SK-N-MC (cell line): ENCODE measurements around the gene DYNC2H1.
A peak's percentile ranks its signal among the peaks of the same experiment; 100 is the strongest.

Experiments used
- DNase-seq: peaks from one replicate; pipeline ENCODE4 v3.0.0-alpha.2; 2011; ENCODE audit warnings: low read depth, low spot score
- H3K27ac ChIP-seq: fragments of 200-600 bp; sonication (generic); 2 replicates; pipeline ENCODE4 v1.5.1; 2016; ENCODE audit warnings: mixed run types
- H3K36me3 ChIP-seq: fragments of 200-600 bp; sonication (generic); 2 replicates; pipeline ENCODE4 v1.6.1; 2017; ENCODE audit warnings: antibody characterized with exemption, low read length, mixed read lengths; ENCODE audit not compliant: insufficient read depth
- H3K4me3 ChIP-seq: fragments of 200-600 bp; sonication (generic); 2 replicates; pipeline ENCODE4 v1.5.1; 2016
- H3K9ac ChIP-seq: fragments of 200-600 bp; sonication (generic); 2 replicates; pipeline ENCODE4 v1.8.0; 2017; ENCODE audit warnings: mixed run types, mixed read lengths; ENCODE audit not compliant: insufficient read length
- H3K9me3 ChIP-seq: fragments of 200-600 bp; sonication (generic); 2 replicates; pipeline ENCODE4 v1.6.1; 2017; ENCODE audit warnings: low read depth, mild to moderate bottlenecking, antibody characterized with exemption, low read length, moderate library complexity, mixed read lengths
- EZH2 ChIP-seq: fragments of 200-600 bp; sonication (generic); IDR thresholded peaks from one replicate; pipeline ENCODE4 v1.6.1; 2017; ENCODE audit warnings: antibody characterized with exemption
- FOXP2 ChIP-seq: optimal IDR thresholded peaks from 2 replicates; pipeline ENCODE3; 2011; ENCODE audit warnings: mild to moderate bottlenecking, moderate library complexity; ENCODE audit not compliant: insufficient read depth; ENCODE audit errors: extremely low read length, control extremely low read depth
- POLR2AphosphoS5 ChIP-seq: IDR thresholded peaks from 2 replicates; pipeline ENCODE4 v1.6.1; 2012; ENCODE audit warnings: mild to moderate bottlenecking, low read depth, low read length, borderline replicate concordance

DYNC2H1 gene

DNA sequence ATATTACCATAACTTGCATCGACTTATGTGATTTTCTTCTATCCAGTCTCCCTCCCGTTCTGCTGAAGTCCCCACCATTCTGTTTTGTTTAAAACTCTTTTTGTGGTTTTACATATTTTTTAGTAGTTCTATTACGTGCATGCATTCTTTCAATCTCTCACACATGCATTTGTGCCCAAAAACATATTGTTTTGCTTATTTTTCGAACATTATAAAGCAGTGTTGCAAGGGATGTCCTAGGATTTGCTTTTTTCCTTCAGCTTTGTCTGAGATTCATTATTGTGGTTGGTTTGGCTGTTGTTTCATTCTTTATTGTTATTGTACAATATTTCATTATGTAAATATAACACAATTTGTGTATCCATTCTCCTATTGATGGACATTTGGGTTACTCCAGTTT lies 235.7 kb downstream of the DYNC2H1 start:
- no peak overlapping the region for H3K9ac ChIP-seq
- no peak for DNase-seq
- no peaks in the 10 kb centered on the region for H3K9me3 ChIP-seq
- TF ChIP-seq POLR2AphosphoS5 (no peak), FOXP2 (no peak), EZH2 (no peak)
- no peak overlapping the region for H3K4me3 ChIP-seq
- no peak overlapping the region for H3K27ac ChIP-seq
- H3K36me3 ChIP-seq, result no peaks in the 10 kb centered on the region

DNA sequence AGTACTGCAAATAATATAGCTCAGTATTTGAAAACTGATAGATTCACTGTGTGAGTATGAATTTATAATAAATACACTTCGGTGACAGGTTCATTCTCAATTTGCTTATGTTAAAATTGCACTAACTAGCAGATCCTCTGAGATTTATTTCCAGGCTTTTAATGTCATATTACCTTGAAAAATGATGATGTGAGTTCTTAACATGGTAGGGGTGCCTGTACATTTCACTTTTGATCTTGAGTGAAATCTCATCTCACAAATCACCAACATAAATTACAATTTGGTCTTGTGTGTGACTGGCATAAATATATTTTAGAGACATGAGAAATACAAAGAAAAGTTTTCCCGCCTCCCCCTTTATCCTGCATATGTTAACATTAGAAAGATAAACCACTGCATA lies 240.4 kb downstream of the DYNC2H1 start:
- H3K36me3 ChIP-seq, result 0 out of 2 replicates have a peak, but pooled peaks cover 4% of the 10 kb centered on the region
- no peak for DNase-seq
- H3K9ac ChIP-seq, result no peak overlapping the region
- no peak overlapping the region for H3K27ac ChIP-seq
- no peak overlapping the region for H3K4me3 ChIP-seq
- no peaks in the 10 kb centered on the region for H3K9me3 ChIP-seq
- TF ChIP-seq EZH2 (no peak), POLR2AphosphoS5 (no peak)

DNA sequence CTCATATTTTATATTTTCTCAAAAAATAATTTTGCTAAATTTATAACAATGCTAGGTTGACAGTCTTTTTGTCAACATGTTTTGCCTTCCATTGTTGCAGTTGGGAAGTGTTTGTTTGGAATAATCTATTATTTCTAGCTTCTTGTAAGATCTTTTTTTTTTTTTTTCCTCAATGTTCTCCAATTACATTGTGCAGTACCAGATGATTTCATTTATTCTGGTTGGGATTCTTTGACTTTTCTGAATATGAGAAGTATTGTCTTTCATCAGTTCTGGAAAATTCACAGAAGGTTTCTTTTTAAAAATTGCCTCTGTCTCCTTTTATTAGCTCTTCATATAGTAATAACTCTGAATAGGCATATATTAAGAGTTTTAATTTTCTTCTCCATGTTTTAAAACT lies 245.4 kb downstream of the DYNC2H1 start:
- no peak for TF ChIP-seq EZH2
- no peak for TF ChIP-seq FOXP2
- TF ChIP-seq POLR2AphosphoS5, result no peak
- no peak overlapping the region for H3K4me3 ChIP-seq
- H3K27ac ChIP-seq, result no peak overlapping the region
- no peak for DNase-seq
- 0 out of 2 replicates have a peak, but pooled peaks cover 4% of the 10 kb centered on the region for H3K36me3 ChIP-seq
- H3K9ac ChIP-seq, result no peak overlapping the region
- H3K9me3 ChIP-seq, result no peaks in the 10 kb centered on the region

DNA sequence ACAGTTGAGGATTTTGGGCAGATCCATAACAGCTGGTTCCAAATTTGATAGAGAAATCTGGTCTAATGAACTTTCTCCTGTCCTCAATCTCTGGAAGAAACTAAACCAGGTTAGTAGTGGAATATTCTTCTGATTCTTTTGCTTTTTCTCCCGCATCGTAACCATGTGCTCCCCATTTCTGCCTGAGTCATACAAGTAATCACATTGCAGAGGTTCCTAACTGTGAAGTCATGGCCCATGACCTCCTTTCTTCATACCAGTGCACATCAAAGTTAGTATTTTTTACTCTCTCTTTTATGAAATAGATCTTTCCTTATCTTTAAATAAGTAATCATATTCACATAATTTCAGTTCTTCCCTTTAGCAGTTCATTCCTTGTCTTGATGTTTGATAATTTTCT lies 249.0 kb downstream of the DYNC2H1 start:
- DNase-seq, result no peak
- Histone ChIP-seq H3K36me3 (no peaks in the 10 kb centered on the region), H3K9ac (no peak overlapping the region), H3K9me3 (no peaks in the 10 kb centered on the region), H3K27ac (no peak overlapping the region), H3K4me3 (no peak overlapping the region)
- TF ChIP-seq POLR2AphosphoS5 (no peak), FOXP2 (no peak), EZH2 (no peak)

DNA sequence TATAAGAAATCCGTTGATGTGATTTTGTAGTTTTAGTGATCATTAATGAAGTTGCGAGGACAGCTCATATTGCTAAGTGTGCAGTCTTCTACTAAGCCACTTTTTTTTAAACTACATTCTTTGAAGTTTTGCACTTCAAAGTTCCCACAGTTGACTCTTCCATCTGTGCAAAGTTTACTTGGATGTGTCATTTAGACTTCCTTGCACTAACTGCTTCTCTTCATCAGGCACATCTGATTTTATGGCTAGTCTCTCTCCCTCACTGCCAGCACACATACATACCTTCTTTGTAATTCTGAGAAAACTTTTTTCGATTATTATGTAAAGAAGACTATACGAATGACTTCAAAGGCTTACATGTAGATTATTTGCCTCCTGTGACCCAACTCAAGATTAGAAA lies 250.0 kb downstream of the DYNC2H1 start:
- no peak for DNase-seq
- Histone ChIP-seq H3K27ac (no peak overlapping the region), H3K4me3 (no peak overlapping the region), H3K9ac (no peak overlapping the region), H3K36me3 (no peaks in the 10 kb centered on the region), H3K9me3 (no peaks in the 10 kb centered on the region)
- TF ChIP-seq FOXP2 (no peak), EZH2 (no peak), POLR2AphosphoS5 (no peak)

DNA sequence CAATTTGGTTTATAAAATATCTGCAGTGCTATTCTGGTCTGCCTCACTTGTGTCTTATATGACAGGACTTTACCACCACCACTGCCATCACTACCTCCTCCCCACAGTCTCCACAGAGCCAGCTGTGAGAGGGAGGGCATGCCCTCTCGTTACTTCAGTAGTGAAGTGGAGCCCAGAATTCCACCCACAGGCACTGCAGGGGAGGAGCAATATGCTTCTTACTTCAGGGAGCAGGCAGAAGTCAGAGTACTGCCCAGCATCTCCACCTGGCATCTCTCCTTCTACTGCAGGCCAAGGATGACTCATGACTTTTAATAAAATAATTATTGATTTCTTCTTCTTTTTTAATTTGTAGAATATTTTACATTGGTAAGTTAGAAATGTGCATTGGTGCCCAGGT lies 255.5 kb downstream of the DYNC2H1 start:
- no peak for TF ChIP-seq POLR2AphosphoS5
- no peak for TF ChIP-seq EZH2
- no peak for TF ChIP-seq FOXP2
- Histone ChIP-seq H3K9ac (no peak overlapping the region), H3K9me3 (no peaks in the 10 kb centered on the region), H3K27ac (no peak overlapping the region), H3K4me3 (no peak overlapping the region), H3K36me3 (peaks cover 7% of the 10 kb centered on the region; the same call in 1 of the 2 replicates)
- no peak for DNase-seq

DNA sequence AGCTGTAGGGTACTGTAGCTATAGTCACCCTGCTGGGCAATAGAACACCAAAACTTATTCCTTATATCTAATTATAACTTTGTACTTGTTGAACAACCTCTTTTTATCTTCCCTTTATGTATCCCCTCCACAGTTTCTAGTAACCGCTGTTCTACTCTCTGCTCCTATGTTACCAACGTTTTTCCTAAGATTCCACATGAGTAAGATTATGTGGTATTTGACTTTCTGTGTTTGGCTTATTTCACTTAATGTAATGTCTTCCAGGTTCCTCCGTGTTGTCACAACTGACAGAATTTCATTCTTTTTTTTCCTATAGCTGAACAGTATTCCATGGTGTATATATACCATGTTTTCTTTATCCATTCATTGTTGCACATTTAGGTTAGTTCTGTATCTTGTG lies 258.4 kb downstream of the DYNC2H1 start:
- Histone ChIP-seq H3K36me3 (peaks cover 14% of the 10 kb centered on the region; the same call in 1 of the 2 replicates), H3K27ac (peak overlapping the region; percentile 84), H3K4me3 (peak overlapping the region; percentile 54), H3K9ac (peak overlapping the region; percentile 20), H3K9me3 (no peaks in the 10 kb centered on the region)
- no peak for TF ChIP-seq POLR2AphosphoS5
- no peak for TF ChIP-seq FOXP2
- no peak for TF ChIP-seq EZH2
- DNase-seq, result no peak

DNA sequence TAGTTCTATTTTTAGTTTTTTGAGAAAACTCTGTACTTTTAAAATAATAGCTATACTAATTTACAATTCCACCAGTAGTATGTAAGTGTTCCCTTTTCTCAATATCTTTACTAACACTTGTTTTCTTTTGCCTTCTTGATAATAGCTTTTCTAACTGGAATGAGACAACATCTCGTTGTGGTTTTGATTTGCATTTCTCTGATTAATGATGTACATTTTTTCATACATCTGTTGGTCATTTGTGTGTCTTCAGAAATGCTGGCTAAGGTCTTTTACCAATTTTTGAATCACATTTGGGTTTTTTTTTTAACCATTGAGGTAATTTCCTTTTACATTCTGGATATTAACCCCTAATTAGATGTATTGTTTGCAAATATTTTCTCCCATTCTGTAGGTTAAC lies 258.9 kb downstream of the DYNC2H1 start:
- H3K27ac ChIP-seq, result peak overlapping the region; percentile 84
- DNase-seq, result no peak
- peaks cover 14% of the 10 kb centered on the region; the same call in 1 of the 2 replicates for H3K36me3 ChIP-seq
- peak overlapping the region; percentile 54 for H3K4me3 ChIP-seq
- H3K9ac ChIP-seq, result peak overlapping the region; percentile 20
- TF ChIP-seq FOXP2 (no peak), POLR2AphosphoS5 (no peak)
- no peaks in the 10 kb centered on the region for H3K9me3 ChIP-seq

DNA sequence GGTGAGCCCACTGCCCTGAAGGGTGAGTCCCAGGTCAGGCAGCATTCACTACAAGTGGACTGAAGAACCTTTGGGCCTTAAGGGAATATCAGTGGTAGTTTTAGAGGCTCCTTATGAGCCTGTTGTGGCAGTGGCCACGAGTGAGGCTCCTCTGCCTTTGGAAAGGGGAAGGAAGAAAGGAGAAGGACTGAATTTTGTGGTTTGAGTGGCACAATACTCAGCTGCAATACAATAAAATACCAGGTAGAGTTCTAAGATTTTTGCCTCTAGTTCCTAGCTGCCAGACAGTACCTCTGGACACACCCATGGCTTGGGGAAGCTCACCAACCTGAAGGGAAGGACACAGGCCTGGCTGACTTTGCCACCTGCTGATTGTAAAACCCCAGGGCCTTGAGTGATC lies 260.9 kb downstream of the DYNC2H1 start:
- peaks cover 14% of the 10 kb centered on the region; the same call in 1 of the 2 replicates for H3K36me3 ChIP-seq
- TF ChIP-seq FOXP2, result no peak
- TF ChIP-seq POLR2AphosphoS5, result no peak
- no peak for DNase-seq
- H3K27ac ChIP-seq, result no peak overlapping the region
- H3K9ac ChIP-seq, result no peak overlapping the region
- H3K9me3 ChIP-seq, result peaks cover 3% of the 10 kb centered on the region; the same call in 1 of the 2 replicates
- no peak overlapping the region for H3K4me3 ChIP-seq
